SW480 (cell line): ENCODE results near the gene GFOD1.

Experiments used
- DNase-seq: peaks from one replicate; pipeline ENCODE4 v3.0.0-alpha.2; 2016; ENCODE audit warnings: low spot score

GFOD1 gene

GRCh38 chr6:13375360-13375878 is 112.0 kb downstream of the GFOD1 start:
- no peak for DNase-seq

- no peak for DNase-seq
Measured at GRCh38 chr6:13373919-13374318, 113.5 kb downstream of the GFOD1 start.

GRCh38 chr6:13373488-13373886 is 113.9 kb downstream of the GFOD1 start:
- no peak for DNase-seq

- DNase-seq = no peak
Measured at GRCh38 chr6:13372688-13373487, 114.5 kb downstream of the GFOD1 start.

- no peak for DNase-seq
Measured at GRCh38 chr6:13372076-13372475, 115.3 kb downstream of the GFOD1 start.

GRCh38 chr6:13371421-13372072 is 115.9 kb downstream of the GFOD1 start:
- no peak for DNase-seq

GRCh38 chr6:13370623-13371022 is 116.8 kb downstream of the GFOD1 start:
- DNase-seq = peak; percentile 94

- DNase-seq = no peak
Measured at GRCh38 chr6:13369591-13369990, 117.8 kb downstream of the GFOD1 start.

- no peak for DNase-seq
Measured at GRCh38 chr6:13368731-13369115, 118.7 kb downstream of the GFOD1 start.

- DNase-seq = no peak
Measured at GRCh38 chr6:13368079-13368730, 119.2 kb downstream of the GFOD1 start.

GRCh38 chr6:13367396-13367795 is 120.0 kb downstream of the GFOD1 start:
- DNase-seq = no peak

- DNase-seq = no peak
Measured at GRCh38 chr6:13365320-13365719, 122.1 kb downstream of the GFOD1 start.

GRCh38 chr6:13364842-13365241 is 122.6 kb downstream of the GFOD1 start:
- DNase-seq = no peak

- no peak for DNase-seq
Measured at GRCh38 chr6:13362412-13362811, 125.0 kb downstream of the GFOD1 start.

- DNase-seq = no peak
Measured at GRCh38 chr6:13360671-13361540, 126.5 kb downstream of the GFOD1 start.

GRCh38 chr6:13359287-13359686 is 128.1 kb downstream of the GFOD1 start:
- no peak for DNase-seq

- no peak for DNase-seq
Measured at GRCh38 chr6:13358511-13358910, 128.9 kb downstream of the GFOD1 start.

GRCh38 chr6:13357551-13358075 is 129.8 kb downstream of the GFOD1 start:
- peak; percentile 52 for DNase-seq

- no peak for DNase-seq
Measured at GRCh38 chr6:13355999-13356785, 131.2 kb downstream of the GFOD1 start.

GRCh38 chr6:13355043-13355945 is 132.1 kb downstream of the GFOD1 start:
- peak; percentile 81 for DNase-seq
